GM10248 (cell line): ENCODE results near the gene CD4.

Experiments
- CTCF ChIA-PET: fragments of 300-600 bp; sonication (Branson Sonifier 250); formaldehyde crosslinking; extraction: SDS; loops from one replicate; lab custom pipeline; 2021; ENCODE audit warnings: antibody characterized with exemption; lab: Yijun Ruan, JAX
- POLR2A ChIA-PET: fragments of 350-650 bp; sonication (Branson Sonifier 250); formaldehyde crosslinking; extraction: SDS; loops from one replicate; lab custom pipeline; 2020; ENCODE audit warnings: antibody characterized with exemption; lab: Yijun Ruan, JAX
- DNase-seq: peaks from one replicate; pipeline ENCODE4 v3.0.0; 2012; ENCODE audit errors: extremely low spot score
- CTCF ChIP-seq: IDR thresholded peaks from 2 replicates; pipeline ENCODE4 v1.5.1; 2012; ENCODE audit warnings: mild to moderate bottlenecking, low read depth; ENCODE audit errors: extremely low read depth, missing control alignments, control extremely low read depth

Gene CD4

GRCh38 chr12:6795088-6795487 lies 5.8 kb downstream of the CD4 start:
- DNase-seq = no peak
- TF ChIP-seq CTCF = no peak
- ChIA-PET POLR2A (interaction anchor here (0.5 kb wide), 1 partner anchor 122 kb away, joined by 3 read pairs; no protein-coding TSS in a partner anchor), CTCF (interaction anchor here (0.8 to 0.9 kb wide), 2 partner anchors 16 to 29 kb away, joined by 3 read pairs; partner anchors contain the start of gene PTMS)

GRCh38 chr12:6796576-6796975 lies 7.2 kb downstream of the CD4 start:
- POLR2A ChIA-PET = no interaction called here
- CTCF ChIA-PET = interaction anchor here (1.0 to 1.1 kb wide), 2 partner anchors 30 to 43 kb away, joined by 3 read pairs; no protein-coding TSS in a partner anchor
- no peak for DNase-seq
- no peak for TF ChIP-seq CTCF

GRCh38 chr12:6799147-6799546 lies 9.8 kb downstream of the CD4 start:
- TF ChIP-seq CTCF = no peak
- CTCF ChIA-PET = interaction anchor here (1.3 kb wide), 1 partner anchor 26 kb away, joined by 4 read pairs; no protein-coding TSS in a partner anchor
- POLR2A ChIA-PET = no interaction called here
- DNase-seq = no peak

- DNase-seq = no peak
- no peak for TF ChIP-seq CTCF
- ChIA-PET POLR2A (no interaction called here), CTCF (interaction anchor here (1.7 to 4.3 kb wide), 2 partner anchors 19 to 54 kb away, joined by 3 to 12 read pairs; partner anchors contain the start of gene MLF2)
These were observed 17.8 kb downstream of the CD4 start for GRCh38 chr12:6807170-6807569.

GRCh38 chr12:6809056-6809455 lies 19.7 kb downstream of the CD4 start:
- TF ChIP-seq CTCF = no peak
- CTCF ChIA-PET = interaction anchor here (4.3 kb wide), 1 partner anchor 56 kb away, joined by 12 read pairs; the partner anchor contains the start of gene MLF2
- DNase-seq = no peak
- POLR2A ChIA-PET = interaction anchor here (0.7 kb wide), 1 partner anchor 233 kb away, joined by 3 read pairs; no protein-coding TSS in a partner anchor

- ChIA-PET CTCF (interaction anchor here (1.0 to 5.5 kb wide), 5 partner anchors 9 to 57 kb away, joined by 3 to 30 read pairs (median 6); partner anchors contain the start of gene MLF2), POLR2A (no interaction called here)
- no peak for DNase-seq
- no peak for TF ChIP-seq CTCF
These were observed 21.4 kb downstream of the CD4 start for GRCh38 chr12:6810758-6811157.
